ENCODE data around the gene TAP1. TPM values are rescaled to one million over a fixed set of nuclear protein-coding genes. Genes with fewer than 3 reads are reported as not detected.

Gene TAP1
- total and polyA plus RNA-seq, 10 of the 15 experiments (the other 5 are each of a cell fraction or from before 2014, with no cell fraction given), result 33.4 to 249 (median 169) TPM

GRCh38 chr6:32887616-32888015 lies 34.1 kb upstream of the TAP1 start (continued):
- no peak for TF ChIP-seq CTCF (IDR thresholded peaks at IDR 0.05 in 2 of 3, conservative IDR thresholded peaks at IDR 0.05 in 1 of 3; ENCODE audit: control insufficient read depth in 2 of 3, extremely low read depth in 1 of 3, insufficient read depth in 1 of 3, low read depth in 3 of 3, low read length in 3 of 3)
- no peak for TF ChIP-seq ZBED1 (IDR thresholded peaks at IDR 0.05; ENCODE audit: borderline replicate concordance)
- no peak for TF ChIP-seq BRCA1 (IDR thresholded peaks at IDR 0.05; ENCODE audit: low read depth, low read length)
- no peak for TF ChIP-seq EP300 (IDR thresholded peaks at IDR 0.05; ENCODE audit: borderline replicate concordance in 1 of 2, control insufficient read depth in 1 of 2, low read depth in 2 of 2, low read length in 2 of 2)
- TF ChIP-seq ZNF217 (IDR thresholded peaks at IDR 0.05), result no peak
- no peak for TF ChIP-seq ZNF274 (IDR thresholded peaks at IDR 0.05; ENCODE audit: insufficient read depth, insufficient read length)
- no peak for TF ChIP-seq BCL3 (IDR thresholded peaks at IDR 0.05; ENCODE audit: borderline replicate concordance, insufficient read depth, low read depth, low read length, poor library complexity, severe bottlenecking)
